HK-2 (cell line): Measurements from ENCODE around the gene NKIRAS2.

Experiments used
- DNase-seq: peaks from one replicate; pipeline ENCODE4 v3.0.0-alpha.2; 2018; ENCODE audit not compliant: unreplicated experiment

The NKIRAS2 gene

DNA sequence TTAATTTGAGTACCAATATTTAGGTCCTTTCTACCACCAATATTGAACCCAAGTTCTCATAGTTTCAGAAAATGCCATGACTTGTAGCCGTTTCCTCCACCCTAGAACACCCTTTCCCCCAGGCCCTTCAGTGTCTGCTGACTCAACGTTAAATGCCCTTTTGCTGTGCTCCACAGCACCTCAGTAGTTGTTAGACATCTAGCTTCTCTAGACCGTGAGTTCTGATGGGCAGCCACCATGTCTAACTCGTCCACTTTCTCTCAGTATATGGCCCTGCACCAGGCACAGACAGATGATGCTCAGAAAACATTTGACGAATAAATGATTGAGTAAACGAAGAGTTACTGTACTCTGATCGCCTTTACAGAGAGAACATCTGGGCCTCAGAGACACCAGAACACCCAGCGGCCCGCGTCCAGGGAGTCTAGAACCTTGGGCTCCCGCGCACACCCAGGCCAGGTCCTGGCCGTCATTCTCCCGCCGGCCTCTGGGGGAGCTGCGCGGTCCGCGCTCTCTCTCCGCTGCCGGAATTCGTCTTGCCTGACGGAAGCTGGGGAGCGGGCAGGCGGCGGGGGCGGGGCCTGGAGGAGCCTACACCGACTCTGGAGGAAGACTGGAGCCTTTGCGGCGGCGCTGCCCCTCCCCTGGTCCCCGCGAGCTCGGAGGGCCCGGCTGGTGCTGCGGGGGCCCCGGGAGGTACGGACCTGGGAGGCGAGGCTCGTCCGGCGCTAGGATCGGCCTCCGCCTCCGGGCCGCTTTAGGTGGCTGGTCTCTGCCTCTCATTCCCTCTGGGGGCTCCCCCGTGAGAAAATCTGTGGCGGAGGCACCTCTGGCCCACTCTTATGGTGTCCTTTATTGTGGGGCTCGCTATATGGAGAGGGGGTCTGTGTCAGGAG lies at the start of gene NKIRAS2:
Gene NKIRAS2, plus strand, starts transcription at position 582 of the 896 bp plus-strand sequence. CDS start 1,488 bp downstream, outside the sequence.
- peak; percentile 93 for DNase-seq

DNA sequence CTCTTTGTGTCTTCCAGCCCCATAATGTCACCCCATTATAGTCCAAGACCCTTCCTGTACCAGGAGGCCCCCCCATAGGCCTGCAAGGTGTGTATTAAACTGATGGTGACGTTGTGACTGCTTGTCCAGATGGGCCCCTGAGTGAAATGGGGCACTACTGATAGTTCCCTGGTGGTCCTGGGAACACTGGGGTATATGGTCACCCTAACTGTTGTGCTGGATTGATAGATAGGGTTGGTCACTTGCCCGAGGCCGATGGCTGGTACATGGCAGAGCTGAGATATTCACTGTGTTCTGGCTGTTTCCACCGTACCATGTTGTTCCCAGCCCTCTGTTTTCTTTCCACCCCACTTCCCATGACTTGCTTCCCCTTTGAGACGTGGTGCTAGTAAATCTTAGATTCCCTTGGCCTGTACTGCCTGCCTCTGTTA lies 49.0 kb upstream of the NKIRAS2 start:
- DNase-seq = no peak

DNA sequence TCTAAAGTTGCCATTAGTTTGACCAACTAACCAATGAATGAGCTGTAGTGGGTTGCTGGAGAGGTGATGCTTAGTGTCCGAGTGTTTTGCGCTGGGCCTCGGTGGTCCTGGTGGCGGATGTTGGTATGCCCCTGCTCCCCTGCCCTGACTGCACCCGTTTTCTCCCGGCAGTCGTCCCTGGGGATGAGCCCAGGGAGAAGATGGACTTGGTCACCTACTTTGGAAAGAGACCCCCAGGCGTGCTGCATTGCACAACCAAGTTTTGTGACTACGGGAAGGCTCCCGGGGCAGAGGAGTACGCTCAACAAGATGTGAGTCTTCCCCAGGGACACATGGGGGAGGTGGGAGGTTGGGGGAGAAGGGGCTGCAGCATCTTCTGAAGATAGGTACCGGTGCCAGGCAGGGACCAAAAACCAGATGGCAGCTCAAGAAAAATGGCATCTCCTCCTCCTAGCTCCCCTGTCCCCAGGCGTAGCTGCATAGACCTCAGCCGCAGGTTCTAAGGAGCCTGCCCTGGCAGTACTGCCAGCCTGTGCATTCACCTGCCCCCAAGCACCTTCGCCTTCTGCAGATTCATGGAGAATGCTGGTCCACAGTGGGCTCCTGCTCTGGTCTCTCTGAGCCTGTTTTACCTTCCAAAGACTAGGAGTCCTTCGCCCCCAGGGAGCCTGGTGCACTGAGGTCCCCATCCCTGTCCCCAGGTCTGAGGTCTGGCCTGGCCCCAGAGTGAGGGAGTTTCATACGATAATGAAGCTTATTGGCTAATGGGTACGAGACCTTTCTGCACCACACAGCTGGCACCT lies 48.0 kb upstream of the NKIRAS2 start:
- DNase-seq = no peak

DNA sequence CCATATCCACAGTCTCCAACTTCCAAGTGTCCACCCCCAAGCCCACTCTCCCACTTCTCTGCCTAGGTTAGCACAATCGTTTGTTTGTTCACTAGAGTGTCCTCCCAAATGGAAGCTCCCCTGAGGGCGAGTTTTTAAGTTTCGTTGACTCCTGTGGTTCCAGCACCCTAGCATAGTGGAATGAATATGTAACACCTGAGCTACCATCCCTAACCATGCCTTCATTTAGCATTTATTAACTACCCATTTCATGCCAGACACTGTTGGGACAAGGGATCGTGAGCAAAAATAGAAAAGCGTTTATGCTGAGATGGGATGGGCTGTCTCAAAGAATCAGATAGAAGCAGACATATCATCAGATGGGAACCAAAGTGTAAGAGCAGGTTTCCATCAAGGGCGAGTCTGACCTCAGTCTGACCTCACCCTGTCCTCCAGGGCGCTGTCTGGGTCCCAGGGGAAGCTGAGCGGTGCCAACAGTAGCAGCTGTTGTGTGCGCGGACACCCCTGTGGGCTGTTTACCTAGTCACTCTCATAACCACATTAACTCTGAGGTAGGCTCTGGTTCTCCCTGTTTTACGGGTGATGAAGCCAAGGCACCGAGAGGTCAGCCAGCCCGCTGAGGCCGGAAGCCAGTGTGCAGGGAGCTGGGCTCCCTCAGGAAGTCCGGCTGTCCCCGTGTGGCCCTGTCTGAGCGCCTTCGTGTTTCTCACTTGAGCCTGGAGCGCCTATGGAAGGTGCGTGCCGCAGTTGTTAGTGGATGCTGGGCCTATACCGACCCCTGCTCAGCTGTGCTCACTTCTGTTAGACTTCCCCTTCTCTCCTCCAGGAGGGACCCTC lies 47.1 kb upstream of the NKIRAS2 start:
- DNase-seq = no peak

DNA sequence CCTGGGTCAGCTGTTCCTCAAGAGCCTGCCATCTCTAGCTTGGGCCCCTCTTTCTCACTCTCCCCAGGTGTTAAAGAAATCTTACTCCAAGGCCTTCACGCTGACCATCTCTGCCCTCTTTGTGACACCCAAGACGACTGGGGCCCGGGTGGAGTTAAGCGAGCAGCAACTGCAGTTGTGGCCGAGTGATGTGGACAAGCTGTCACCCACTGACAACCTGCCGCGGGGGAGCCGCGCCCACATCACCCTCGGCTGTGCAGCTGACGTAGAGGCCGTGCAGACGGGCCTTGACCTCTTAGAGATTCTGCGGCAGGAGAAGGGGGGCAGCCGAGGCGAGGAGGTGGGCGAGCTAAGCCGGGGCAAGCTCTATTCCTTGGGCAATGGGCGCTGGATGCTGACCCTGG lies 46.5 kb upstream of the NKIRAS2 start:
- no peak for DNase-seq

DNA sequence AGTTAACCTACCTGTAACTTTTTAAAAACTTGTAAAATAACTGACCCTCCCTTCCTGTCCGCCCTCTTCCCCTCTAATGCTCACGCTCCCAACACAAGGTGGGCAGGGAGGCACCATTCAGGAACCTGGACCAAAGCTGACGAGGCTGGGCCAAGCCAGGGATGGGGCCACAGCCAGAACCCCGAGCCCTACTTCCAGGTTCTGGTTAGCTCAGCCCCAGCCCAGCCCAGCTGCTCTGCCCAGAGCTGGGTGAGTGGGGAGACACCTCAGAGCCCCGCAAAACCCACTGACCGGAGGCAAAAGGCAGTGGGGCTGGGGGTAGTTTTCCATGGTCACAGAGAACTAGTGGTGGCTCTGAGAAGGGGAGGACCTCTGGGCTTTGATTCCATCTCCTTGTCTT lies 45.9 kb upstream of the NKIRAS2 start:
- DNase-seq = no peak

DNA sequence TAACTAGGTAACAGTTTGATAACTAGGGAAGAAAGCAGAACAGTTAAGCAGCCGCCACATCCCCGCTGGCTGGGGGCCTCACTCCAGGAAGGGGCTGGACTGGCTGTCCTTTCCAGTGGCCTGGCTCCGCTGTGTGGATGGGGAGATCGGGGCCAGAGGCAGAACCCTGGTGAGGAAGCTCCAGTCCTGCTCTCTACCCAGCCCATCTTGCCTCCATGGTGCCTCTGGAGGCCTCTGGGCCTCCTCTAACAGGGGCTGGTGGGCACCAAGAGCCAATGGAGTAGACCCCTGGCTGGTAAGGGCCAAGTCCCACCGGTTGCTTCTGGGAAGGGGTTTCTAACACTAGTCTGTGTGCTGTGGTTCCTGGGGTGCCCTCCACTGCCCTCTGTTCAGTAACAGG lies 45.2 kb upstream of the NKIRAS2 start:
- no peak for DNase-seq

DNA sequence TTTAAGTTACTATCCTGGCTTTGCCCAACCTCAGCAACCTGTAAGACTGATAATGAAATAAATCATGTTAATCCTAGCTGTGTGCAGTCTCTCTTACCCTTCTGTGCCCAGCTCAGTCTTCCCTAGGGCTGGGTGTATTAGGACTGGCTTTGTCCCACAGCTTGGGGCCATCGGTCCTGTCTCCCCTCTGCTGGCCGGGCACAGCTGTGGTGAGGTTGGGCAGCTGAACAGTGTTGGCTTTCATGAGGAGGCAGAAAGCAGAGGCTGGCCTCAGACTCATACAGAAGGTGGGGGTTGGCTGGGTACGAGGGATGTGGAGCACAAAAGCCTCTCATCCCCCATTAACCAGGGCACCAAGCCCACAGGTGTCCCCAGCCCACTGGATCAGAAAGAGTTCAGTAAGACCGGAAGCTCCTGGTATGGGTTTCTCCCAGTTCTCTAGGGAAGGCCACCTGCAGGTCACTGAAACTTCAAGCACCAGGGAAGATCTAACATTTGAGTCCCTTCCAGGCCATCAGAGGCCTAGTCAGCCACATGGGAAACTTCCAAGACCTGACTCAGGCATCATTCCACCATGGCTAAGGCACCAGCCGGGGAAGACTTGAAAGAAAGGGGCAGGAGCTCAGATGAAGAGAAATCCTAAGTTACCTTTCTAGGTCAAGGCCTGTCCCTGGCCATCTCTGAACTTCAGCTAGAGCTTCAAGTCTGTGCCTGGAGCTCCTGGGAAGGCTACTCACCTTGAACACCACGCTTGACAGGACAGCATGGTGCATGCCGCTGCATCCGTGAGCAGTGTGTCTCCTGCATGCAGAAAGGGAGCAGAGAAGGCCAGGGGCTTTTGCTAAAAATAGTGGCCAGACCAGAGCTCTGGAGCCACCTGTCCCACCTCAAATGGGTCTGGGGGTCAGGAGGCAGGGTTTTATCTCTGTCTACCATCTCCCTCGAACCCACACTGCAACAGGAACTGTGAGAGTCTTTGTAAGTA lies 44.5 kb upstream of the NKIRAS2 start:
- no peak for DNase-seq

DNA sequence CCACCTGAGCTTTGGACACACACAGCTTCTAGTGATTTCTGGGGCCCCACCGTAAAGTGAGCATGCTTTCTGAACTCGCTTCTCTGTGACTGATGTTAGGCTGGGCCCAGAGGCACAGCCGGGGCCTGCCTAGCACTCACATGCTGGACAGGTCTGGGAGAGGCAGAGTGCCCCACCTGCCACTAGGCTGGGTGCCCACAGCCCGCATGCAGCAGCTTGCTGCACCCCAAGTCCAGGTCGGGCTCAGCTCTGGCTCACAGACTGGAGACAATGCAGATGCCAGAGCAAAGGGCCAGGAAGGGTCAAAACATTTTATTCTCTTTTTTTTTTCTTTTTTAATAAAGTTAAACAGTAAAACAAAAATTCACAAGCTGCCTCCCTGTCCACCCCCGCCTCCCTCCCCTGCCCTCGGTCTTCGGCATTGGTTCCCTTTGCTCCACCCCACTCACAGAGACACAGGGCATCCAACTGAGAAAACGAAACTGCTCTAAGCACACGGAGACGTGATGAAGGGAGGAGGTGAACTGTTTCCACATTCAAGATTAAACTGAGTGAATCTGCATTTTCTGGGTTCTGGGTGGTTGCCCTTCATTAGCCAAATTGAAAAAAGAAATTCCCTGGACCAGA lies 43.6 kb upstream of the NKIRAS2 start:
- no peak for DNase-seq

DNA sequence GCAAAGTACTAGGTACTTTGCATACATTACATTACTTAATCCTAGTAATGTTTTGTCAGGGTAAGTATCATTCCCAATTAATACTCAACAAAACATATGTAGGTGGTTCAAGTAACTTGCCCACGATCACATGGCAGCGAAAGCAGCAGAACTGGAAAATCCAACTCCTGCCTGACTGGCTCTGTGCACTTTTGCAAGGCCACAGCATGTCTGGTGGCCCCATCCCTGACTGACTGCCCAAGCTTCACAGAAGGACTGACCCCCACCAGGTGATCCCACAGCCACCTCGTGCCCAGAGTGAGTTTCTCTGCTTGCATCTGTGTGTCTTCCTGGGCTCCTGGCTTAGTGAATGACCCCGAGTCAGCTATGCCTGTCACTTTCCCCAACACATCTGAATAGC lies 41.9 kb upstream of the NKIRAS2 start:
- no peak for DNase-seq

DNA sequence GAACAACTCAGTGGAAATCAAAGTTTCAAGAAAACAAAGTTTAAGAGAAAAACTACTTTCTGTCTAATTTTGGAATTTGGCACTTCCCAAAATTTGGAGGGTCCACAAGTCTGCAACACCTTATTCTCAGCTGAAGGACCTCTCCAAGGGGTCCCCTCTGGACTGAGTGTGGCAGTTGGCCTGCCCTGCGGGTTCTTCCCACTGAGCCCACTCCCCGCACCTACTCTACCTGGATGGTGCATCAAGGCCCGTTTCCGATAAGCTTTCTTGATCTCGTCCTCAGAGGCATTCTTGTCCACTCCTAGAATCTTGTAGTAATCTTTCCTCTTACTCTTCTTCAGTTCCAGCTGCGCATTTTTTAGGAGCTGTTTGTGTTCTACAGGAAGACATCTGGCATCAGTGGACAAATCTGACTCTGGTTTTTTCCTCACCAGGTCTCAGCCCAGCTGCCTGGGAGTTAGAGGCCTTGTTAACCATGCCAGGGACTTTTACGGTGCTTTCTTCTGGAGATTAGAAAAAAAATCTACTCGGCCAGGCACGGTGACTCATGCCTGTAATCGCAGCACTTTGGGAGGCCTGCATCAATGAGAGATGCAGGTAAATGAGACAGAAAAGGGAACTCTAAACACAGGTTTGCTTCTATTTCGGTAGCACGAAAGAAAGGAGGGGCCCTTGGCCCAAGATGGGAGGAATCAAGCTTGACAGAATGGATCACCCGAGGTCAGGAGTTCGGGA lies 37.7 kb upstream of the NKIRAS2 start:
- no peak for DNase-seq

DNA sequence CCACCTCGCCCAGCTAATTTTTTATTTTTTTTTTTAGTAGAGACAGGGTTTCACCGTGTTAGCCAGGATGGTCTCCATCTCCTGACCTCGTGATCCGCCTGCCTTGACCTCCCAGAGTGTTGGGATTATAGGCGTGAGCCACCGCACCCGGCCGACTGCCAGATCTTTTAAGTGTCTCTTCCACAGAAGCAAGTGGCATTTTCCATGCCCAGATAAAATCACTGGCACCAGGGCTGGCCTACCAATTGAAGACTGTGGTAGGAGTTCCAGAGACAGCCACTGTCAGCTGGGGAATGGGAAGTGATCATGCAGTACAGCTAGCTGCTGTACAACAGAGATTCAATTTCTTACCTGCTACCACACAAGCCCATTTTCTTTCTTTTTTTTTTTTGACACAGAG lies 35.4 kb upstream of the NKIRAS2 start:
- no peak for DNase-seq

DNA sequence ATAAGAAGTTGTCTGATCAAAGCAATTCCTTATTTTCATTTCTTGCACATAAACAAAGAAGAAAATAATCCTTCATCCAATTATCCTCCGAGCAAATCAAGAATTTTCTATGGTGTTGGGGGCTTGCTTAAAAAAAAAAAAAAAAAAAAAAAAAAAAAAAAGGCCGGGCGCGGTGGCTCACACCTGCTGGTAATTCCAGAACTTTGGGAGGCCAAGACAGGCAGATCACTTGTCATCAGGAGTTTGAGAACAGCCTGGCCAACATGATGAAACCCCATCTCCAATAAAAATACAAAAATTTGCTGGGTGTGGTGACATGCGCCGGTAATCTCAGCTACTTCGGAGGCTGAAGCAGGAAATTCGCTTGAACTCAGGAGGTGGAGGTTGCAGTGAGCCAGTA lies 34.0 kb upstream of the NKIRAS2 start:
- DNase-seq = no peak

DNA sequence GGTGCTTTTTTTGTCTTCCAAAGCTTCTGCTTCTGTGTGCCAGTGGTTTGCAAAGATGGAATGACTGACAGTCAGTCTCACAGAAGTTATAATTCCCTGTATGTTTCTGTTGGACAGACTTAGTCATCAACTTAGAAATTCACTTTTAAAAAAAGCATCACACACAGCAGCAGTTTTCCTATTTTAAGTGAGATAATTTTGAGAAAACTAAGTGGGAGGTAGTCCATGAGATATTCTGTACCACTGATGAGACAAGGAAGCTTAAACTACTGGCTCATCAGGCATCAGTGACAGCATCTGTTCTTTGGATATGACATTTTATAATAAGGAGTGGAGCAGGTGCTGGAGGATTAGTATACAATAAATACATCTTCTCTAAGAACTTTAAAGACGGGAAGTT lies 33.3 kb upstream of the NKIRAS2 start:
- DNase-seq = no peak

DNA sequence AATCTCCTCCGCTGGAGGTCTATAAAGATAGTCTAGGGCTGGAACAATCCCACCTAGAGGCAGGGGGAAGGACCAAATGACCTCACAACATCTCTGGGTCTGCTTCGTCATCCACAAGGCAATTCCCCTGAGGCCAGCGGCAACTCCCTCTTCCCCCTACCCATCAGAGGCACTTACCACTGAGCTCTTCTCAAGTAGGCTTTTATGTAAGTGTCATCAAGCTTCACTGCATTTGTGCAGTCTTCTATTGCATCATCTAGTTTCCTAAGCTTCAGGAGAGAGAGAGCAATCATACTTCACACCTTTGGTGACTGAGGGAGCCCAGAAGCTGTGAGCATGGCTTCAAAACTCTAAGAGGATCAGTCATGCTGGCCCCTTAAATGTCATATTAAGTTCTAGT lies 32.2 kb upstream of the NKIRAS2 start:
- no peak for DNase-seq

DNA sequence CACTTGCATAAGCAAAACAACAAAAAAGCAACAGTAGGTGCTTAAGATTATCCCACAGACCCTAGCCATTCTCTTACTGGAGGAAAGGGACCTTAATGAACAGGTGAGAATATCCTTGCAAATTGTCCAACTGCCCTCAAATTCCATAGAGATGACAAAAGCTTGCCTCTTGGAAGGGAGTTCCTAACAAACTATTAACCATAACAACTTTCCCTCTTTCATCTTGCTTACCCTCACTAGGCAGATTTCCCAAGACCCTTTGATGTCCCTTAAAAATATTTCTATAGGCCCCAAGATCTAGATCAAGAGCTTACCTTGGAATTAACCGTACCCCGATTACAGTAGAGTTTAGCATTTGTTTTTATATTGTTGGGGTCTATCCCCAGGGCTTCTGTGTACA lies 31.5 kb upstream of the NKIRAS2 start:
- DNase-seq = no peak

DNA sequence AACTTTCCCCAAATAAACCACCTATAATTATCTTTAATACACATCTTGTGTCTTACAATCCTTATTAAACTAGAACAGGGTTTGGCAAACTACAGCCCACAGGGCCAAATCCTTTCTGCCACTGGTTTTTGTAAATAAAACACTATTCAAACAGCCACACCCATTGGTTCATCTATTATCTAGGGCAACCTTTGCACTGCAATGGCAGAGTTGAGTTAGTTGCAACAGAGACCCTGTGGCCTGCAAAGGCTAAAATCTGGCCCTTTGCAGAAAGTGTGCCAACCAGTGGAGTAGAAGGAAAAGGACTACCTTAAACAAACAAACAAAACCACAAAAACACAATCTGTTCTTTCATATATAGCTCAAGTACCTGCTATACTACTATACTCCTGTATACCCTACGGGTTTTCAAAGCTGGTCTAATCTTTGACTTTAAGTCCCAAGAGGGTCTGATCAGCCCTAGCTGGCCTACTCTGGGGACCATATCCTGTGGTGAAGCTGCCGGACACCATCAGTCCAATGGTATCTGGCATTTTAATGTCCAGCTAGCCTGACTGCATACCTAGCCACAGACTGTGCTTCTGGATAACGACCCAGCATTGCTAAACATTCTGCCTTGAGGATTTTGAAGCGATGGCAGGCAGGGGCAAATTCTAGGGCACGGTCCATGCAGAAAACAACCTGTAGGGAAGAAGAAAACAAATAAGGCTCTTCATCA lies 30.0 kb upstream of the NKIRAS2 start:
- DNase-seq = no peak

DNA sequence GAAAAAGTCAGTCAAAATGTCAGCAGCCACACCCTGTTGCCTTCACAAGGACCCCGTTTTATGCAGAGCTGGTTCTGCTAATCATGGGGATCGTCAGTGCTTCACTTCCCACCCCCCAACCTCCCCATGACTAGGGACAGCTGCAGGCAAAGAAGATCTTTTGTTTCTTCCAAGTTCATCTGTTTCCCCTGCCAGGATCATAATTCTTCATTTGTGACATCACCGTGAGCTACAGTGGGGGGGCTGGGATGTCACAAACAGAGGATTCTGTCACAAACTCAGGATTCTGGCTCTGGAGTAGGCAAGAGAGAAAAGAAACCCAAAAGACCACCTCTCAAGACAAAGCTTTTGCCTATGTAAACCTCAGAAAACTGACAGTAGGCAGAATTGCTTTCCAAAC lies 27.3 kb upstream of the NKIRAS2 start:
- no peak for DNase-seq

DNA sequence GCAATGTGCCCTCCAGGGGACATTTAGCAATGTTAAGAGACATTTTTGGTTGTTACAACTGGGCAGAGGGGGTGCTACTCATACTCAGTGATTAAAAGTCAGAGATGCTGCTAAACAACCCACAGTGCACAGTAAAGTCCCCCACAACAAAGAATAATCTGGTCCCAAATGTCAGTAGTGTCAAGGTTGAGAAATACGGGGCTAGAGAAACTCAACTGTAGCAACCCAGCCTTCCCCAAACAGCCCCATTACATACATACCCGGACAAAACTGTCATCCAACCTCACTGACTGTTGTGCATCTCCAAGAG lies 23.1 kb upstream of the NKIRAS2 start:
- DNase-seq = no peak
